Tibial nerve (tissue), 4 donors: ENCODE data around the gene ATP2C2. TPM values are rescaled to one million over a fixed set of nuclear protein-coding genes. Genes with fewer than 3 reads are reported as not detected.
A peak's percentile ranks its signal among the peaks of the same experiment; 100 is the strongest.
"Not testable (repeated sequence)": the region's sequence is repeated elsewhere in the genome, so short reads cannot be mapped to it uniquely, and the experiment has no call there.

Experiments used
- DNase-seq, 2 donors: peaks; one replicate each; pipeline ENCODE4 v3.0.0-alpha.2; 2019; ENCODE audit warnings: low spot score in 2 of 2
- H3K27ac ChIP-seq, 4 donors: fragments of 200-600 bp; sonication (generic) in 3 of 4; one replicate each; pipeline ENCODE4 v1.5.1; 2017 to 2019; ENCODE audit warnings: mild to moderate bottlenecking in 1 of 4
- H3K27me3 ChIP-seq, 2 donors: fragments of 200-600 bp; sonication (generic) in 1 of 2; one replicate each; pipeline versions ENCODE4 v1.5.1 to v1.6.0; 2017 to 2019
- H3K36me3 ChIP-seq, 3 donors: fragments of 200-600 bp; sonication (generic); one replicate each; pipeline ENCODE4 v1.5.1; 2018 to 2019
- H3K4me1 ChIP-seq, 4 donors: fragments of 200-600 bp; sonication (generic) in 3 of 4; one replicate each; pipeline ENCODE4 v1.5.1; 2017 to 2019
- H3K4me3 ChIP-seq, 4 donors: fragments of 200-600 bp; sonication (generic) in 3 of 4; one replicate each; pipeline ENCODE4 v1.5.1; 2017 to 2019; ENCODE audit warnings: mild to moderate bottlenecking in 1 of 4, moderate library complexity in 1 of 4
- H3K9me3 ChIP-seq, 4 donors: fragments of 200-600 bp; sonication (generic) in 3 of 4; one replicate each; pipeline ENCODE4 v1.5.1; 2017 to 2019
- CTCF ChIP-seq, 5 experiments: fragments of 200-600 bp in 3 of 5; fragments of 450-650 bp in 2 of 5; sonication (generic) in 3 of 5; IDR thresholded peaks; one replicate each; pipeline ENCODE4 v1.5.1; 2016 to 2019; ENCODE audit warnings: antibody characterized with exemption in 5 of 5, mild to moderate bottlenecking in 3 of 5, moderate library complexity in 2 of 5
- EP300 ChIP-seq, 2 donors: sonication (generic); formaldehyde crosslinking; IDR thresholded peaks; one replicate each; pipeline ENCODE4 v1.6.1; 2017; ENCODE audit warnings: antibody characterized with exemption in 2 of 2, mild to moderate bottlenecking in 1 of 2
- POLR2A ChIP-seq, 2 donors: fragments of 450-650 bp; IDR thresholded peaks; one replicate each; pipeline ENCODE4 v1.6.1; 2017; ENCODE audit warnings: antibody characterized with exemption in 2 of 2, mild to moderate bottlenecking in 2 of 2, moderate library complexity in 2 of 2
- WGBS, 2 donors: methylation state at CpG; one replicate each; pipeline ENCODE4 v1.1.5; 2018; 5-methylcytosine and 5-hydroxymethylcytosine counted together
- total RNA-seq, 4 donors: library from RNA; depleted of rRNA; stranded (reverse); fragments of >200 nt; gene quantifications; one replicate each; pipeline ENCODE4 v1.1.0, GENCODE V29; 2016

ATP2C2 gene
- total RNA-seq, 4 donors from 2014 or later = not detected

DNA sequence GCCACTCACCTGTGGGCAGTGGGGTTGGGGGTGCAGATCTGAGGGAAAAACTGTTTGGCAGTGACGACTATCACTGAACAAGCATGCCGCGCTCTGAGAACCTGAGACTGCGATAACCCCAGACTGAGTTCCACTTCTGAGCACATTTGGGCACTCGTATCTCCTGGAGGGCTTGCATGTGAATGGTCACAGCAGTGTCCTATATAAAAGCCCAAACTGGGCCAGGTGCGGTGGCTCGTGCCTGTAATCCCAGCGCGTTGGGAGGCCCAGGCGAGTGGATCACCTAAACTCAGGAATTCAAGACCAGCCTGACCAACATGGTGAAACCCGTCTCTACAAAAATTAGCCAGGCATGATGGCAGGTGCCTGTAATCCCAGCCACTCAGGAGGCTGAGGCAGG, 18.7 kb downstream of the ATP2C2 start:
- no peaks in the 10 kb centered on the region for H3K36me3 ChIP-seq
- TF ChIP-seq CTCF (IDR thresholded peaks at IDR 0.05) = no peak
- TF ChIP-seq POLR2A (IDR thresholded peaks at IDR 0.05) = no peak
- TF ChIP-seq EP300 (IDR thresholded peaks at IDR 0.05) = no peak

GRCh38 chr16:84390131-84390785, 21.9 kb downstream of the ATP2C2 start:
- no peak for DNase-seq
- TF ChIP-seq EP300 (IDR thresholded peaks at IDR 0.05) (no peak), POLR2A (IDR thresholded peaks at IDR 0.05) (no peak), CTCF (IDR thresholded peaks at IDR 0.05) (no peak)

More for the DNA sequence above, 18.7 kb downstream of the ATP2C2 start:
- Histone ChIP-seq H3K4me1 (peaks cover 0 to 10% (median 0%) of the 10 kb centered on the region in 4 donors), H3K27ac (no peak overlapping the region), H3K9me3 (peaks cover 0 to 12% (median 0%) of the 10 kb centered on the region in 4 donors), H3K27me3 (no peaks in the 10 kb centered on the region), H3K4me3 (no peak overlapping the region)
- 86 to 88% methylated on average over 11 of the region's 11 CpGs for WGBS, 2 donors
- no peak for DNase-seq

DNA sequence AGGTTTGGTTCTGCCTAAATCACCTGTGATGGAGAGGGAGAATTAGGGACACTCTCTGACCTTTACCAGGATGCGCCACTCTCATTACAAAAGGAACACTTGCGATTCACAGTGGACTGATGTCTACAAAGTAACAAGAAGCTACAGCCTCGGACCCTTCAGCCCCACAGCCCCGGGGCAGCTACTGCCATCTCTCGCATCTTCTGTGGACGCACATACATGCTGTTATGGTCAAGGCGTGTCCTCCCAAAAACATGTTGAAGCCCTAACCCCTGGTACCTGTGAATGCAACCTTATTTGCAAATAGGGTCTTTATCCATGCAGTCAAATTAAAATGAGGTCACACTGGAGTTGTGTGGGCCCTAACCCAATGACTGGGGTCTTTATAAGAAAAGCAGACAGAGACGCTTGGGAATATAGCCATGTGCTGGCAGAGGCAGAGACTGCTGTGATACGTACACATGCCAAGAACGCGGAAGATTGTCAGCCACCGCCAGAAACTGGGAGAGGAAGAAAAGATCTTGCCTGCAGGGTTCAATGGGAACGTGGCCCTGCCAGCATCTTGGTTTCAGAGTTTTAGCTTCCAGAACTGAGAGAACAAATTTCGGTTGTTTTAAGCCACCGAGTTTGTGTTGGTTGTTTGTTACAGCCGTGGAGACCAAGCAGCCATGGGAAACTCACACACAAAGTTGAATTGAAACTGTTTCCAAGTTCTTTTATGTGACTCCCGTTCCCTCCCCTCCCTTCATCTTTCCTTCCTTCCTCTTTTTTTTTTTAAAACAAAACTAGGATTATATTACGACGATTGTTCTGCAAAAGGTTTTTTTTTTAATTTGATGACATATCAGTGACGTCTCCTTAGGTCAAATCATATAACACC, 23.1 kb downstream of the ATP2C2 start:
- Histone ChIP-seq H3K27me3 (peaks cover 0 to 4% of the 10 kb centered on the region in 2 donors), H3K4me1 (peaks cover 0 to 12% (median 0%) of the 10 kb centered on the region in 4 donors), H3K36me3 (no peaks in the 10 kb centered on the region), H3K4me3 (no peak overlapping the region), H3K27ac (peak overlapping the region in 1 of 4 donors; percentile 26), H3K9me3 (no peaks in the 10 kb centered on the region)
- DNase-seq = no peak
- 41 to 47% methylated on average over 18 to 20 of the region's 20 CpGs for WGBS, 2 donors
- TF ChIP-seq EP300 (IDR thresholded peaks at IDR 0.05) = peak in 1 of 2 donors; percentile 19
- no peak for TF ChIP-seq POLR2A (IDR thresholded peaks at IDR 0.05)

More at GRCh38 chr16:84390131-84390785, 21.9 kb downstream of the ATP2C2 start:
- H3K9me3 ChIP-seq = peaks cover 0 to 3% (median 0%) of the 10 kb centered on the region in 4 donors
- 86 to 88% methylated on average over 27 to 30 of the region's 30 CpGs for WGBS, 2 donors
- no peak overlapping the region for H3K27ac ChIP-seq
- peaks cover 0 to 12% (median 0%) of the 10 kb centered on the region in 4 donors for H3K4me1 ChIP-seq
- no peaks in the 10 kb centered on the region for H3K36me3 ChIP-seq
- peaks cover 0 to 4% of the 10 kb centered on the region in 2 donors for H3K27me3 ChIP-seq
- no peak overlapping the region for H3K4me3 ChIP-seq

- Histone ChIP-seq H3K36me3 (no peaks in the 10 kb centered on the region), H3K4me1 (peaks cover 0 to 12% (median 0%) of the 10 kb centered on the region in 4 donors), H3K4me3 (no peak overlapping the region), H3K27me3 (peaks cover 0 to 4% of the 10 kb centered on the region in 2 donors), H3K27ac (no peak overlapping the region), H3K9me3 (no peaks in the 10 kb centered on the region)
- DNase-seq = no peak
- TF ChIP-seq EP300 (IDR thresholded peaks at IDR 0.05) (no peak), POLR2A (IDR thresholded peaks at IDR 0.05) (no peak), CTCF (IDR thresholded peaks at IDR 0.05) (no peak)
Measured at GRCh38 chr16:84392031-84392360, 23.7 kb downstream of the ATP2C2 start.

DNA sequence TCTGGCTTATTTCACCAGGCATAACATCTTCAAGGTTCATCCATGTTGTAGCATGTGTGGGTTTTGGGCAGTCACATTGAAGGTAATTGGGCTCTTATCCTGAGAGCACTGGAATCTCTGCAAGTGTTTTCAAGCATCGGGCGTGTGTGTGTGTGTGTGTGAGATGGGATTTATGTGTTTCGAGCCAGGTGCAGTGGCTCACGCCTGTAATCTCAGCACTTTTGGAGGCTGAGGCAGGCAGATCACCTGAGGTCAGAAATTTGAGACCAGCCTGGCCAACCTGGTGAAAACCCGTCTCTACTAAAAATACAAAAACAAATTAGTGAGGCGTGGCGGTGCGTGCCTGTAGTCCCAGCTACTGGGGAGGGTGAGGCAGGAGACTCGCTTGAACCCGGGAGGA, 27.7 kb downstream of the ATP2C2 start:
- not testable (repeated sequence) for H3K36me3 ChIP-seq, DNase-seq, H3K4me3 ChIP-seq, H3K27ac ChIP-seq, H3K27me3 ChIP-seq, H3K9me3 ChIP-seq
- 88% methylated on average over 10 of the region's 10 CpGs for WGBS, 2 donors
- peaks cover 0 to 22% (median 0%) of the 10 kb centered on the region in 4 donors for H3K4me1 ChIP-seq

DNA sequence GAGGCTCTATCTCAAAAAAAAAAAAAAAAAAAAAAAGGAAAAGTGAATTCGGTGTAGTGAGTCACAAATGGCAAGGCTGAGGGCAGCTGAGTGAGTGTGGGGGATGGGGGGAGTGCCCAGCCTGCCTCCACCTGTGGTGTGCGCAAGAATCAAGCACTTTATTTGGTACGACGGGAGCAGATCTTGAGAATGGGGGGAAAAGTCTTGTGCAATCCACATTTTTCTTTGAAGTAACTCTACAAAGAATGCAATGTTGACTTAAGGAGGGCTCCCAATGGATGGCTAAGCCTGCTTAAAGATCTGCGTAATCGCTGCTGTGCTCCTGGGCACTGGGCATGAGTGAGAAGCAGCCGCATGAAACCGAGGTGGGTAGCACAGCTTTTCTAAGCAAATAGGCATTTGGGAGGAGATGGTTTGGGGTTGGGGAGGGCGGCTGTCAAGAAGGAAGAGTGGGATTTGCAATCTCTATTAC, 28.2 kb downstream of the ATP2C2 start:
- TF ChIP-seq CTCF (IDR thresholded peaks at IDR 0.05) = no peak
- no peak for TF ChIP-seq POLR2A (IDR thresholded peaks at IDR 0.05)
- no peak for TF ChIP-seq EP300 (IDR thresholded peaks at IDR 0.05)
- no peaks in the 10 kb centered on the region for H3K36me3 ChIP-seq
- no peak for DNase-seq
- H3K27ac ChIP-seq = no peak overlapping the region
- H3K9me3 ChIP-seq = peaks cover 0 to 2% (median 0%) of the 10 kb centered on the region in 4 donors
- no peak overlapping the region for H3K4me3 ChIP-seq
- WGBS, 2 donors = 65 to 66% methylated on average over 9 of the region's 9 CpGs
- H3K27me3 ChIP-seq = peaks cover 0 to 4% of the 10 kb centered on the region in 2 donors
- H3K4me1 ChIP-seq = peaks cover 0 to 17% (median 0%) of the 10 kb centered on the region in 4 donors
